OCI-LY7 (cell line): ENCODE data around the gene SLC32A1.
A peak's percentile ranks its signal among the peaks of the same experiment; 100 is the strongest.

Experiments
- EZH2phosphoT487 ChIP-seq: fragments of 200-600 bp; sonication (generic); IDR thresholded peaks from 2 replicates; pipeline ENCODE4 v1.6.1; 2018; ENCODE audit warnings: low read depth, borderline replicate concordance, mild to moderate bottlenecking, mixed run types, antibody characterized with exemption, low read length, moderate library complexity, mixed read lengths
- TF ChIP-seq, protein P1 (sequence below): fragments of 200-600 bp; sonication (generic); conservative IDR thresholded peaks from 2 replicates; pipeline ENCODE4 v1.5.1; 2014; ENCODE audit warnings: mild to moderate bottlenecking, antibody characterized with exemption, low read length, moderate library complexity, mixed read lengths

DNA sequence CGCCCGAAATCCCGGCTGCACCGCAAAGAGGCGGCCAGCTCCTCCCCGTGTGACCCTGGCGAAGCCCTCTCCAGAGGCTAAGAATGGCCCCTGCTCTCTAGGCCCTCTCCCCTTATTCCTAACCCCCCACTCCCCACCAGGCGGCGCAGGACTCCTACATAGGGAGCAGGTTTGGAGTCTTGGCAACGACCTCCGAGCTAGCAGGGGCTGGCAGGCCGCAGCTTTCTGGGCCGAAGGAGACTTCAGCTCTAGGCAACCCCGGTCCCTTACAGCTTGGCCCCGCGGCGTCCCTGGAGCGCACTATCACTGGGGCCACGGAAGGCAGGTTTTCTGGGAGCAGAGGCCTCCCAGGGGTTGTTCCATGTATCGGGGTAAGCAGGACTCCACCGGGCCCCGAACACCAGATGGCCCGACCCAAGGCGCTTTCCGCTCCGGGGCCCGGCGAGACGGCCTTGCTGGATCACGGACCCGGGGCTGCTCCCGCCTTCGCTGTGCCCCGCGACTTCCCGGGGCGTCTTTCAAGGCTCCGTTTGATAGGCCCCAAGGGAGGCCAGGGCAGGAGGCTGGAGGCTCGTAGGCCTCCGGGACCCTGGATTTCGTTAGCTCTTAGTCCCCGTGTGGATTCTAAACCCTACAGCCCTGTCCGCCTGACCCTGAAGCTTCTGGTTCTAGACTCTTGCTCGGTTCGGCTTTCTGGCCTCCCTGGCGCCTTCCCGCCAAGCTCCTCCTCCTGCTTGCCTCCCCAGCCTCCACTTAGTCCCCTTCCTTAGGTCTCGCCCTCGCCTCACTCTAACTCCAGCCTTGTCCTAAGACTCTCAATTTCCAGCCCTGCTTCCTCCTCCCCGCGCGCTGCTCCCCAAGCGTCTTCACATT lies 1.9 kb downstream of the SLC32A1 start:
- TF ChIP-seq, protein P1, sequence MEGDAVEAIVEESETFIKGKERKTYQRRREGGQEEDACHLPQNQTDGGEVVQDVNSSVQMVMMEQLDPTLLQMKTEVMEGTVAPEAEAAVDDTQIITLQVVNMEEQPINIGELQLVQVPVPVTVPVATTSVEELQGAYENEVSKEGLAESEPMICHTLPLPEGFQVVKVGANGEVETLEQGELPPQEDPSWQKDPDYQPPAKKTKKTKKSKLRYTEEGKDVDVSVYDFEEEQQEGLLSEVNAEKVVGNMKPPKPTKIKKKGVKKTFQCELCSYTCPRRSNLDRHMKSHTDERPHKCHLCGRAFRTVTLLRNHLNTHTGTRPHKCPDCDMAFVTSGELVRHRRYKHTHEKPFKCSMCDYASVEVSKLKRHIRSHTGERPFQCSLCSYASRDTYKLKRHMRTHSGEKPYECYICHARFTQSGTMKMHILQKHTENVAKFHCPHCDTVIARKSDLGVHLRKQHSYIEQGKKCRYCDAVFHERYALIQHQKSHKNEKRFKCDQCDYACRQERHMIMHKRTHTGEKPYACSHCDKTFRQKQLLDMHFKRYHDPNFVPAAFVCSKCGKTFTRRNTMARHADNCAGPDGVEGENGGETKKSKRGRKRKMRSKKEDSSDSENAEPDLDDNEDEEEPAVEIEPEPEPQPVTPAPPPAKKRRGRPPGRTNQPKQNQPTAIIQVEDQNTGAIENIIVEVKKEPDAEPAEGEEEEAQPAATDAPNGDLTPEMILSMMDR, result 0 out of 2 replicates have a peak, but pooled peaks have one; percentile 29
- no peak for TF ChIP-seq EZH2phosphoT487
